Measurements from ENCODE around the gene IL17C. TPM values are rescaled to one million over a fixed set of nuclear protein-coding genes. Genes with fewer than 3 reads are reported as not detected.

Gene IL17C
- total RNA-seq, 4 donors from 2014 or later = not detected

- DNase-seq (ENCODE audit: low spot score) = no peak
- ATAC-seq (ENCODE audit: low FRiP score) = no peak
- no peak for TF ChIP-seq CTCF (IDR thresholded peaks at IDR 0.05)
These were observed 16.2 kb upstream of the IL17C start for GRCh38 chr16:88622125-88622524.

DNA sequence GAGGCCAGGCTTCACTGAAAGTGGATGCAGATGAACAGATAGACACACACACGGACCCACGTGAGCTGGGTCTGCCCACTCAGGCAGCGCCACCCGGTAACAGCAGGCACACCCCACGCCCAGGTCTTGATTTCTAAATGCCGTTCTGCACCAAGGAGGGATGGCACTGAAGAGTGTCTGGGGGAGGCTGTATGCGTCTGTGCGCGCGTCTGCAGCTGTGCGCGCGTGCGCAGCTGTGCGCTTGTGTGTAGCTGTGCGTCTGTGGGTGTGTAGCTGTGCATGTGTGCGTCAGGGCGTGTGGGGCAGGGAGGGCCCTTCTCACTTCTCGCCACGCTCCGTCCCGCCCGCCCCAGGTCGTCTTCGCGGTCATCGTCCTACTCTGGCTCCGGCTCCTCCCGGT, 15.5 kb upstream of the IL17C start:
- TF ChIP-seq CTCF (IDR thresholded peaks at IDR 0.05) = no peak
- ATAC-seq (ENCODE audit: low FRiP score) (no peak), DNase-seq (ENCODE audit: low spot score) (no peak)

DNA sequence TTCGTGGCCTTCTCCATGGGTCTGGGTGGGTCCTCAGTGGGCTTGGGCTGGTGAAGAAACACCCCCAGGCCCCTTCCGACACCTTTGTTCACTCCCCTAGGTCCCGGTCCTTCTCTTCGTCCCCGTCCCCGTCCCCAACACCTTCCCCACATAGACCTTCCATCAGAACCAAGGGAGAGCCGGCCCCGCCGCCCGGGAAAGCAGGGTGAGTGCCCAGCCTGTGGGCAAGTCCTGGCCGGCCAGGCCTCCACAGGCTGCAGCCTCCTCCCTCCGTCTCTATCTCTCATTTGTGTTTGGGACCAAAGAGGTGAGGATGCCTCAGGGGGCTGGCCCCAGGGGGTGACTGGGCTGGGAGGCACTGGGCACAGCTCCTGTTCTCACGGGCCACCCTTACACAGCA, 14.5 kb upstream of the IL17C start:
- DNase-seq (ENCODE audit: low spot score) (no peak), ATAC-seq (ENCODE audit: low FRiP score) (no peak)
- TF ChIP-seq CTCF (IDR thresholded peaks at IDR 0.05) = no peak

DNA sequence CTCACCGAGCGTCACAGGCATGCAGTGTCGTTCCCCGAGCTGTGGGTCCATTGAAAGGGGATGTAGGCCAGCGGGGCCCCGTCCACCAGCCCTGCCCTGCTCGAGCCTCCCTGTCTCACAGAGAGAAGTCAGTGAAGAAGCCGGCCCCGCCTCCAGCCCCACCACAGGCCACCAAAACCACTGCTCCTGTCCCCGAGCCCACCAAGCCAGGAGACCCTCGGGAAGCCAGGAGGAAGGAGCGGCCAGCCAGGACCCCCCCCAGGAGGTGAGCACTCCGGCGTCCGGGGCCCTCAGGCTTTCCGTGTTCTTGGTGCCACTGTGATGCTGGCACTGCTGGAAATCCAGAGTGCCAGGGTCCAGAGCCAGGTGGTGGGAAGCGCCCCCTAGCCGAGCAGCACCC, 13.9 kb upstream of the IL17C start:
- DNase-seq (ENCODE audit: low spot score) = no peak
- ATAC-seq (ENCODE audit: low FRiP score) = no peak
- TF ChIP-seq CTCF (IDR thresholded peaks at IDR 0.05) = no peak

DNA sequence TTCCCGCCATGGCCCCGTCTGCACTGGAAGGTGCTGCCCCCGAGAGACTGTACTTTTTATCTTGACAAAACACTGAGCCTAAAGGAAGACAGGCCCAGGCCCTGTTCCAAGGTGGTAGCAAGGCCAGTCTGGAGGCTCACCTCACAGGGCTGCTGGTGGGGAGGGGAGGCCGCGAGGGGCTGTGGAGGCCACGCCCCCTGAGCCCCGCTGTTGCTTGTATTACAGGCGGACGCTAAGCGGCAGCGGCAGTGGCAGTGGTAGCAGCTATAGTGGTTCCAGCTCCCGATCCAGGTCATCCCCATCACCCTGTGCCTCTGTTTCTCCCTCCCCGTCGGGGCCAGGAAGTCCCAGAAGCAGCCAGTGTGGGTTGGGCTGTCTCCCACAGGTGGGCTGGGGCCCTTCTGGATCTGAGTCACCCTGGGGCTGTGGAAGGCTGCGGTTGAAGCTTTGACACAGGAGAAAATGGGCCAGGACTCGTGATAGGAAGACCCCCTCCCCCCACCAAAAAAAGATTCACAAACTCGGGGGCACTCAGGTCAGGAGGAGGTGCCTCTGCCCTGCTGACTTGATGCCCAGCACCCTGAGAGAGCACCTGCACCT, 13.3 kb upstream of the IL17C start:
- TF ChIP-seq CTCF (IDR thresholded peaks at IDR 0.05) = no peak
- no peak for ATAC-seq (ENCODE audit: low FRiP score)
- DNase-seq (ENCODE audit: low spot score) = no peak

- ATAC-seq (ENCODE audit: low FRiP score) (no peak), DNase-seq (ENCODE audit: low spot score) (no peak)
- TF ChIP-seq CTCF (IDR thresholded peaks at IDR 0.05) = no peak
These were observed 11.7 kb upstream of the IL17C start for GRCh38 chr16:88626646-88627045.

DNA sequence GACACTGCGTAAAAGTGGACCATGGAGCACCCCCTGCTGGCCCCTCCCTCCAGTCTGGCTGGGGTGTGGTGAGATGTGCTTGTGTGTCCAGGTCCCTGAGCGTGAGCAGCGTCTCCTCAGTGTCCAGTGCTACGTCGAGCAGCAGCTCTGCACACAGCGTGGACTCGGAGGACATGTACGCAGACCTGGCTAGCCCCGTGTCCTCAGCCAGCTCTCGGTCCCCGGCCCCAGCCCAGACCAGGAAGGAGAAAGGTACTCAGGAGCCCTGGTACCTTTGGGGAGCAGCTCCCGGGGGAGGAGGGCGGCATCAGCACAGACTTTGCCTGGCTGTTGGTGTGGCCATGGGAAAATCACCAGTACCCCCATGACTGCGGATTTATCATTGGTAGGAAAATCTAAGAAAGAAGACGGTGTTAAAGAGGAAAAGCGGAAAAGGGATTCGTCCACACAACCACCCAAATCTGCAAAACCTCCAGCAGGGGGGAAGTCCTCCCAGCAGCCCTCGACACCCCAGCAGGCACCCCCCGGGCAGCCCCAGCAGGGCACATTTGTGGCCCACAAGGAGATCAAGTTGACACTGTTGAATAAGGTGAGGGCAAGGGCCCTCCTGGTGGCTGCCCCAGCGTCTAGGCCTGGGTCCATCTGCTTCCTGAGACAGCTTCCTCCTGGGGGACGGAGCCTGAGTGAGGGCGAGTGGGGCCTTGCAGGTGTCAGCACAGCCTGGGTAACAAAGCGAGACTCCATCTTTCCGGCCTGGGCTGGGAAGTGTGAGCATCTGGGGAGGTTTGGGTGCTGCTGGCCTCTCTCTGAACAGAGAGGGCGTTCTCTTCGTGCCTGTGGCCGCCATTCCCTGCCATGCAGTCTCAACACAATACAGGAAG, 10.6 kb upstream of the IL17C start:
- ATAC-seq (ENCODE audit: low FRiP score) (no peak), DNase-seq (ENCODE audit: low spot score) (no peak)
- TF ChIP-seq CTCF (IDR thresholded peaks at IDR 0.05) = no peak

All from omental fat pad (tissue), 4 donors.